ENCODE results near the gene ELL2. TPM values are rescaled to one million over a fixed set of nuclear protein-coding genes. Genes with fewer than 3 reads are reported as not detected.

Gene ELL2
- total and polyA plus RNA-seq, 11 donors: 6.7 to 74.5 (median 31.1) TPM

- intact Hi-C loops (cut with DNase I): loop anchor here in 4 of 10 donors (2.0 to 10.0 kb wide), 4 partner anchors 94 to 376 kb away; no protein-coding TSS in a partner anchor
- H3K4me1 ChIP-seq: peaks cover 7 to 76% (median 43%) of the 10 kb centered on the region in 12 donors
- peak overlapping the region in 3 of 12 donors; percentile 2 to 100 (median 98) for H3K27ac ChIP-seq
- TF ChIP-seq, protein P1, sequence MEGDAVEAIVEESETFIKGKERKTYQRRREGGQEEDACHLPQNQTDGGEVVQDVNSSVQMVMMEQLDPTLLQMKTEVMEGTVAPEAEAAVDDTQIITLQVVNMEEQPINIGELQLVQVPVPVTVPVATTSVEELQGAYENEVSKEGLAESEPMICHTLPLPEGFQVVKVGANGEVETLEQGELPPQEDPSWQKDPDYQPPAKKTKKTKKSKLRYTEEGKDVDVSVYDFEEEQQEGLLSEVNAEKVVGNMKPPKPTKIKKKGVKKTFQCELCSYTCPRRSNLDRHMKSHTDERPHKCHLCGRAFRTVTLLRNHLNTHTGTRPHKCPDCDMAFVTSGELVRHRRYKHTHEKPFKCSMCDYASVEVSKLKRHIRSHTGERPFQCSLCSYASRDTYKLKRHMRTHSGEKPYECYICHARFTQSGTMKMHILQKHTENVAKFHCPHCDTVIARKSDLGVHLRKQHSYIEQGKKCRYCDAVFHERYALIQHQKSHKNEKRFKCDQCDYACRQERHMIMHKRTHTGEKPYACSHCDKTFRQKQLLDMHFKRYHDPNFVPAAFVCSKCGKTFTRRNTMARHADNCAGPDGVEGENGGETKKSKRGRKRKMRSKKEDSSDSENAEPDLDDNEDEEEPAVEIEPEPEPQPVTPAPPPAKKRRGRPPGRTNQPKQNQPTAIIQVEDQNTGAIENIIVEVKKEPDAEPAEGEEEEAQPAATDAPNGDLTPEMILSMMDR (IDR thresholded peaks at IDR 0.05): no peak
- no peak for TF ChIP-seq POLR2A (IDR thresholded peaks at IDR 0.05)
- no peaks in the 10 kb centered on the region for H3K9me3 ChIP-seq
- no peak for ATAC-seq
- no peaks in the 10 kb centered on the region for H3K36me3 ChIP-seq
- no peak for DNase-seq
- H3K27me3 ChIP-seq: no peaks in the 10 kb centered on the region
- 74 to 79% (median 76%) methylated on average over 3 of the region's 3 CpGs for WGBS, 4 donors
- peak overlapping the region in 7 of 12 donors; percentile 70 to 97 (median 92) for H3K4me3 ChIP-seq
Observed at GRCh38 chr5:95958310-95959014, 3.2 kb downstream of the ELL2 start.

DNA sequence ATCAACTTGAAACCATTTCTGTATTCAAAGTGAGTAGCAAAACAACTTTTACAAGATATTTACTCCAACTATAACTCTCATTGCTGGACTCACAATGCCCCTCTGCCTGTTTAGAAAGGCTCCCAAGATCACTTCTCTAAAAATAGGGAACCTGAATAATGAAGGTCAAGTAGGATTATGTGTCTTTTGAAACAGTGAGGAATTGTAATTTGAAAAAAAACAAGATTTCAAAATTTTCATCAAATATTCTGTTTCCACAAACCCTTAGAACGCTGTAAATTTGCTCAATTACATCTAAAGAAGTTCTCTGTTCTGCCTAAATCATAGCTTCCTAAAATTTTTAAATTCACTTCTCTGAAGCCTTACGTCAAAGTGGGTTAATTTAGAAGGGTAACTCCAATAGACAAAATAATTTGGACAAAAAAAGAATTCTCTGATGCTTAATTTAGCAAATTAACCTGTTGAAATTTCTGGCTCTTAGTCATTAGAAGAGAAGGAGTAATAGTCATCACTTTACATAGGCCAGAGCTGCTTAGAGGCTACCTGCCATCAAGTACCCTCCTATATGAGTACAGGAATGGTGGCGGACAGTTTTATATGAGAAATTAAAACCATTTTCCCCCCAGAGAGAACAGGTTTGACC is 4.0 kb downstream of the ELL2 start:
- no peaks in the 10 kb centered on the region for H3K36me3 ChIP-seq
- DNase-seq (no peak), ATAC-seq (no peak)
- peak overlapping the region in 3 of 12 donors; percentile 89 to 97 (median 92) for H3K4me3 ChIP-seq
- no peaks in the 10 kb centered on the region for H3K9me3 ChIP-seq
- peaks cover 7 to 71% (median 46%) of the 10 kb centered on the region in 12 donors for H3K4me1 ChIP-seq
- peak overlapping the region in 2 of 12 donors; percentile 4 to 100 for H3K27ac ChIP-seq
- TF ChIP-seq, protein P1 (IDR thresholded peaks at IDR 0.05): no peak
- TF ChIP-seq POLR2A (IDR thresholded peaks at IDR 0.05): no peak
- intact Hi-C loops (cut with DNase I): loop anchor here in 4 of 10 donors (2.0 to 10.0 kb wide), 4 partner anchors 93 to 377 kb away; no protein-coding TSS in a partner anchor
- no peaks in the 10 kb centered on the region for H3K27me3 ChIP-seq
- whole genome bisulfite sequencing, 4 donors: 94% methylated on average over 3 of the region's 3 CpGs

- no peaks in the 10 kb centered on the region for H3K36me3 ChIP-seq
- H3K4me1 ChIP-seq: peaks cover 7 to 67% (median 45%) of the 10 kb centered on the region in 12 donors
- ATAC-seq (no peak), DNase-seq (no peak)
- no peaks in the 10 kb centered on the region for H3K27me3 ChIP-seq
- no peak overlapping the region for H3K4me3 ChIP-seq
- no peaks in the 10 kb centered on the region for H3K9me3 ChIP-seq
- intact Hi-C loops (cut with DNase I): loop anchor here in 3 of 10 donors (5.0 to 10.0 kb wide), 3 partner anchors 92 to 378 kb away; no protein-coding TSS in a partner anchor
- H3K27ac ChIP-seq: peak overlapping the region in 3 of 12 donors; percentile 4 to 32 (median 15)
- TF ChIP-seq POLR2A (IDR thresholded peaks at IDR 0.05): no peak
- TF ChIP-seq, protein P1 (IDR thresholded peaks at IDR 0.05): no peak
Observed at GRCh38 chr5:95956900-95957293, 4.8 kb downstream of the ELL2 start.

All from heart left ventricle (tissue), 16 donors.